Measurements from ENCODE around the gene SSC4D.
"Not testable (repeated sequence)": the region's sequence is repeated elsewhere in the genome, so short reads cannot be mapped to it uniquely, and the experiment has no call there.

The SSC4D gene

DNA sequence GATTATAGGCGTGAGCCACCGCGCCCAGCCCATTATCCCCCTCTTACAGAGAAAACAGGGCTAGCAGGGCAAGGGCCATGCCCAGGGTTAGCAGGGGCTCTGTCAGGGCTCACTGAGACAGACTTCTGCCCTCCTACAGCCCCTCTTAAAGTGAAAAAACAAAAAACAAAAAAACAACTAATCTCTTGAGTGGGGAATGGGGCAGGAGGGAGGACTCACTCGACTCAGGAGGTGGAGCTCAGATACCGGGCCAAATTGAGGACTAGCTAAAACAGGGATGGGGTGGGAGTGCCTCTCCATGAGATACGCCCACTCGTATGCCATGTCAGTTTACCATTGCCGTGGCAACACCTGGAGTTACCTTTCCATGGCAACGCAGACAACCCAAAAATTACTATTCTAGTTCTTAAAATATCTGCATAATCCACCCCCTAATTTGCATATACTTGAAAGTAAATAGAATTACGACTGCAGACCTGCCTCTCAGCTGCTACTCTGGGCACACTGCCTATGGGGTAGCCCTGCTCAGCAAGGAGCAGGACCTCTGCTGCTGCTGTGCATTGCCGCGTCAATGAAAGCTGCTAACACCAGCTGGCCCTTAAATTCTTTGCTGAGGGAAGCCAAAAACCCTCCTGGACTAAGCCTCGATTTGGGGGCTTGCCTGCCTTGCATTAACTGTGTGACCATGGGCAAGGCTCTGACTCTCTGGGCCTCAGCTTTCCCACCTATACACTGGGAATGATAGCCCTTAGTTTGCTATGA is 13.4 kb downstream of the SSC4D start:
- no peaks in the 10 kb centered on the region for H3K9me3 ChIP-seq
- TF ChIP-seq, protein P1, sequence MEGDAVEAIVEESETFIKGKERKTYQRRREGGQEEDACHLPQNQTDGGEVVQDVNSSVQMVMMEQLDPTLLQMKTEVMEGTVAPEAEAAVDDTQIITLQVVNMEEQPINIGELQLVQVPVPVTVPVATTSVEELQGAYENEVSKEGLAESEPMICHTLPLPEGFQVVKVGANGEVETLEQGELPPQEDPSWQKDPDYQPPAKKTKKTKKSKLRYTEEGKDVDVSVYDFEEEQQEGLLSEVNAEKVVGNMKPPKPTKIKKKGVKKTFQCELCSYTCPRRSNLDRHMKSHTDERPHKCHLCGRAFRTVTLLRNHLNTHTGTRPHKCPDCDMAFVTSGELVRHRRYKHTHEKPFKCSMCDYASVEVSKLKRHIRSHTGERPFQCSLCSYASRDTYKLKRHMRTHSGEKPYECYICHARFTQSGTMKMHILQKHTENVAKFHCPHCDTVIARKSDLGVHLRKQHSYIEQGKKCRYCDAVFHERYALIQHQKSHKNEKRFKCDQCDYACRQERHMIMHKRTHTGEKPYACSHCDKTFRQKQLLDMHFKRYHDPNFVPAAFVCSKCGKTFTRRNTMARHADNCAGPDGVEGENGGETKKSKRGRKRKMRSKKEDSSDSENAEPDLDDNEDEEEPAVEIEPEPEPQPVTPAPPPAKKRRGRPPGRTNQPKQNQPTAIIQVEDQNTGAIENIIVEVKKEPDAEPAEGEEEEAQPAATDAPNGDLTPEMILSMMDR (IDR thresholded peaks at IDR 0.05), result no peak
- intact Hi-C loops (cut with DNase I; ENCODE audit: low total_unique reads), result no loop called here
- H3K4me1 ChIP-seq, result peaks cover 0 to 25% (median 17%) of the 10 kb centered on the region in 4 donors
- H3K27ac ChIP-seq, result no peak overlapping the region
- no peak for DNase-seq
- H3K27me3 ChIP-seq, result no peaks in the 10 kb centered on the region
- H3K4me3 ChIP-seq, result no peak overlapping the region
- no peaks in the 10 kb centered on the region for H3K36me3 ChIP-seq

DNA sequence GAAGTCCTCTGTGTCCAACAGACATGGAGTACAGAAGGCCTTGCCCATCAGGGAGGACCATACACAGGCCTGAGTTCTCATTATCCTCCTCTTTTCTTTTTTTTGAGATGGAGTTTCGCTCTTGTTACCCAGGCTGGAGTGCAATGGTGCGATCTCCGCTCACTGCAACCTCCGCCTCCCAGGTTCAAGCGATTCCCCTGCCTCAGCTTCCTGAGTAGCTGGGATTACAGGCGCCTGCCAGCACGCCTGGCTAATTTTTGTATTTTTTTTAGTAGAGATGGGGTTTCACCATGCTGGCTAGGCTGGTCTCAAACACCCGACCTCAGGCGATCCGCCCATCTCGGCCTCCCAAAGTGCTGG is 13.9 kb downstream of the SSC4D start:
- H3K4me3 ChIP-seq; DNase-seq; H3K27me3 ChIP-seq; H3K27ac ChIP-seq; intact Hi-C loops (cut with DNase I; ENCODE audit: low total_unique reads); H3K36me3 ChIP-seq; H3K9me3 ChIP-seq: not testable (repeated sequence)
- peaks cover 0 to 25% (median 17%) of the 10 kb centered on the region in 4 donors for H3K4me1 ChIP-seq

DNA sequence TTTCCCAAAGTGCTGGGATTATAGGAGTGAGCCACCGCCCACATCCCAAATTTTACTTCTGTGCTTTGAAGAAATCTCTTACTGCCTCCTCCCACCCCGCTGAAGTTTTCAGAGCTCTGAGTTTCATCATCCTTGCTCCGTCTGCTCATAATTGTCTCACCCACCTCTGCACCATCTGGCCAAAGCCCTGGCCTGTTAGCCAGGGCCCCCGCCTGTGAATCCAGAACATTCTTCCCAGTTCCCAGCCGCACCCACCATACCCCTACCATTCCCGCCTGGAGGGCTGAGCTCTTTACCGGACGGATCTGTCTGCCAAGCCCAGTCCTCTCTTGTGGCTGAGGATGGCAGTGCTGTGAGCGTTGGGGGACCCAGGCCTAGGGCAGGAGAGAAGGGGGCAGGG is 14.5 kb downstream of the SSC4D start:
- TF ChIP-seq, protein P1 (IDR thresholded peaks at IDR 0.05), result no peak
- no peak for DNase-seq
- Histone ChIP-seq H3K9me3 (no peaks in the 10 kb centered on the region), H3K36me3 (no peaks in the 10 kb centered on the region), H3K27ac (no peak overlapping the region), H3K4me1 (peaks cover 0 to 25% (median 17%) of the 10 kb centered on the region in 4 donors), H3K4me3 (no peak overlapping the region), H3K27me3 (no peaks in the 10 kb centered on the region)
- intact Hi-C loops (cut with DNase I; ENCODE audit: low total_unique reads), result no loop called here

DNA sequence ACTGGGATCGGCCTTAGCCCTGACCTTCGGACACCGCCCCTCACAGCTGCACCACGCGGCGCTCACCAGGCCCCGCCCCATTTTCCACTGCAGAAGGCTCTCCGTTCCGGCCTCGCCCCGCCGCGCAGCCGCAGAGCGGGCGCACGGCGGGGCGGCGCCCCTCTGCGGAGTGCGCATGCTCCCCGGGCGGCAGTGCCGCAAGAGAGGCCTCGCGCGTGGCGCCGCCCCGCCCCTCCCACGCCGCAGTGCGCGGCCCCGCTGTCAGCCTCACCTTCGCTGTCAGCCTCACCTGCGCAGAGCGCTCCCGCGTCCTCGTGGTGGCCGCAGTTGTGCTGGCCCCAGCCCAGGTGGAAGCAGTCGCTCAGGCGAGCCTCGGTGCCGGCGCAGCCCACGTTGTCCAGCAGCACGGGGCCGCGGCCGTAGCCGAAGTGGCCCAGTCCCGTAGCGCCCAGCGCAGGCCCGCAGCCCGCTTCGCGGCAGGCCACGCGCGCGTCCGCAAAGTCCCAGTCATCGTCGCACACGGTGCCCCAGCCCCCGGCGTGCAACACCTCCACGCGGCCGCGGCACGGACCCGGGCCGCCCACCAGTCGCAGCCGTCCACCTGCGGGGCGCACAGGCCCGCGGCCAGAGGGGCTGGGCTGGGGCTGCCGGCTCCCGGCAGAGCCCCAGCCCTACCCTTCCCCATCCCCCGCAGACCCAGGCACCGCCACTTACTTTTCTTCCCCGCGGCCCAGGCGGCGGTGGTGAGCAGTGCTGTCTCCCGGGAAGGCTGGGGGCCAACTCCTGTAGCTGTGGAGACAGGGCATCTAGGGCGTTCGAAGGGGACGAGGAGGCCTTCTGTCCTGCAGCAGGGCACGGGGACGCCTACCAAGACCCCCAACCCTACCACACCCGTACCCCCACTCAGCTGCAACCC is 16.1 kb downstream of the SSC4D start:
- Histone ChIP-seq H3K27ac (peak overlapping the region; percentile 72 to 85), H3K36me3 (no peaks in the 10 kb centered on the region), H3K27me3 (no peaks in the 10 kb centered on the region), H3K4me1 (peaks cover 0 to 33% (median 20%) of the 10 kb centered on the region in 4 donors), H3K4me3 (peak overlapping the region; percentile 56 to 70), H3K9me3 (no peaks in the 10 kb centered on the region)
- peak; percentile 93 to 97 for DNase-seq
- intact Hi-C loops (cut with DNase I; ENCODE audit: low total_unique reads), result no loop called here
- TF ChIP-seq, protein P1 (IDR thresholded peaks at IDR 0.05), result no peak

DNA sequence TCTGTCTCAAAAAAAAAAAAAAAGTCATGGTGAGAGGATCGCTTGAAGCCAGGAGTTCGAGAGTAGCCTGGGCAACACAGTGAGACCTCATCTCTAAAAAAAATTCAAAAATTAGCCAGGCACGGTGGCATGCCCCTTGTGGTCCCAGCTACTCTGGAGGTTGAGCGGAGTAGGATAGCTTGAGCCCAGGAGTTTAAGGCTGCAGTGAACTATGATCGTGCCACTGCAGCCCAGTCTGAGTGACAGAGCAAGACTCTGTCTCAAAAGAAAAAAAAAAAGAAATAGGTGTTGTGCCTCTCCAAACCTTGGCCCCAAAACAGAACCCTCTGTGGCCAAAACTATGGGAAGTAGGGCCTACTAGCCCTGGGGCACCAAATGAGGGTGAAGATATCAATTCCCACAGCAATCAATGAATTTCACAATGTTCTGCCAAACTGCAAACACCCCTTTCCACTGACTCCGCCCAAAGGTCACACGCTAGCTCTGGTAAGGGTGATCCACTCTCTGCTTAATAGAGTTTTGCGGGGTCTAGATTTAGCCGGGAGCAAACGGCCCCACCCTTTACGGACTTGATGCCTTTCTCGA is 16.9 kb downstream of the SSC4D start:
- H3K4me1 ChIP-seq, result peaks cover 0 to 31% (median 18%) of the 10 kb centered on the region in 4 donors
- no peaks in the 10 kb centered on the region for H3K27me3 ChIP-seq
- H3K27ac ChIP-seq, result peak overlapping the region; percentile 72 to 85
- TF ChIP-seq, protein P1 (IDR thresholded peaks at IDR 0.05), result no peak
- H3K9me3 ChIP-seq, result no peaks in the 10 kb centered on the region
- H3K4me3 ChIP-seq, result peak overlapping the region; percentile 56 to 70
- no peak for DNase-seq
- H3K36me3 ChIP-seq, result no peaks in the 10 kb centered on the region
- intact Hi-C loops (cut with DNase I; ENCODE audit: low total_unique reads), result no loop called here
